Neural cell (in vitro differentiated cells): ENCODE data around the gene C18orf32. TPM values are rescaled to one million over a fixed set of nuclear protein-coding genes. Genes with fewer than 3 reads are reported as not detected.

ENCODE experiments used
- H2AFZ ChIP-seq: fragments of 200-600, 300-800 bp; sonication (generic), shearing (Covaris generic); 2 replicates; pipeline ENCODE4 v1.6.0; 2014; ENCODE audit warnings: low read depth, mild to moderate bottlenecking, antibody characterized with exemption, low read length, moderate library complexity
- H3F3A ChIP-seq: fragments of 200-600 bp; shearing (Covaris generic); 2 replicates; pipeline ENCODE4 v1.6.1; 2016; ENCODE audit warnings: mild to moderate bottlenecking, moderate library complexity, mixed read lengths, antibody characterized with exemption, low read length; ENCODE audit not compliant: insufficient read depth, poor library complexity, severe bottlenecking
- H3K27ac ChIP-seq: fragments of 200-600, 300-800 bp; sonication (generic), shearing (Covaris generic); 2 replicates; pipeline ENCODE4 v1.5.1; 2014; ENCODE audit warnings: mild to moderate bottlenecking, low read length, moderate library complexity
- H3K27me3 ChIP-seq: fragments of 300-800, 200-600 bp; sonication (generic), shearing (Covaris generic); 2 replicates; pipeline ENCODE4 v1.6.0; 2014; ENCODE audit warnings: mild to moderate bottlenecking, low read depth, low read length, moderate library complexity; ENCODE audit not compliant: insufficient read depth
- H3K36me3 ChIP-seq: fragments of 300-800, 200-600 bp; sonication (generic), shearing (Covaris generic); 2 replicates; pipeline ENCODE4 v1.5.1; 2014; ENCODE audit warnings: mild to moderate bottlenecking, antibody characterized with exemption, low read length, moderate library complexity; ENCODE audit not compliant: insufficient read depth
- H3K4me2 ChIP-seq: fragments of 300-800, 200-600 bp; sonication (generic), shearing (Covaris generic); 2 replicates; pipeline ENCODE4 v1.6.0; 2014; ENCODE audit warnings: mild to moderate bottlenecking, low read length
- H3K4me3 ChIP-seq: fragments of 300-800, 200-600 bp; sonication (generic), shearing (Covaris generic); 2 replicates; pipeline ENCODE4 v1.5.1; 2014; ENCODE audit warnings: mild to moderate bottlenecking, low read length, moderate library complexity
- H3K79me2 ChIP-seq: fragments of 200-600 bp; shearing (Covaris generic); replicated peaks from 2 replicates; pipeline ENCODE4 v1.6.0; 2014; ENCODE audit warnings: mild to moderate bottlenecking, low read length, moderate library complexity; ENCODE audit not compliant: insufficient read depth
- H3K9ac ChIP-seq: fragments of 300-800, 200-600 bp; sonication (generic), shearing (Covaris generic); 2 replicates; pipeline ENCODE4 v1.6.1; 2016; ENCODE audit warnings: mild to moderate bottlenecking, low read length, mixed read lengths
- H3K9me2 ChIP-seq: fragments of 200-600 bp; shearing (Covaris generic); 2 replicates; pipeline ENCODE4 v1.6.1; 2016; ENCODE audit warnings: mild to moderate bottlenecking, low read length, mixed read lengths; ENCODE audit not compliant: insufficient read depth
- H3K9me3 ChIP-seq: fragments of 200-600, 300-800 bp; sonication (generic), shearing (Covaris generic); 2 replicates; pipeline ENCODE4 v1.6.1; 2016; ENCODE audit warnings: mild to moderate bottlenecking, mixed run types, low read length, moderate library complexity, mixed read lengths
- H4K20me1 ChIP-seq: fragments of 200-600 bp; shearing (Covaris generic); 2 replicates; pipeline ENCODE4 v1.6.1; 2016; ENCODE audit warnings: mild to moderate bottlenecking, mixed run types; ENCODE audit not compliant: insufficient read depth
- CTCF ChIP-seq: fragments of 450-650 bp; IDR thresholded peaks from 2 replicates; pipeline ENCODE4 v1.5.1; 2014; ENCODE audit warnings: antibody characterized with exemption, mild to moderate bottlenecking, moderate library complexity; ENCODE audit not compliant: poor library complexity, severe bottlenecking
- EP300 ChIP-seq: fragments of 450-650 bp; conservative IDR thresholded peaks from 2 replicates; pipeline ENCODE4 v1.6.1; 2014; ENCODE audit warnings: antibody characterized with exemption, mild to moderate bottlenecking, moderate library complexity; ENCODE audit not compliant: poor library complexity, severe bottlenecking
- EZH2 ChIP-seq: fragments of 200-600, 300-800 bp; shearing (Covaris generic), sonication (generic); IDR thresholded peaks from 2 replicates; pipeline ENCODE4 v1.6.1; 2014; ENCODE audit warnings: antibody characterized with exemption, low read length, borderline replicate concordance, mild to moderate bottlenecking; ENCODE audit not compliant: insufficient read depth, poor library complexity, severe bottlenecking
- MXI1 ChIP-seq: fragments of 450-650 bp; conservative IDR thresholded peaks from 2 replicates; pipeline ENCODE4 v1.6.1; 2014; ENCODE audit warnings: antibody characterized with exemption, mild to moderate bottlenecking; ENCODE audit not compliant: poor library complexity, severe bottlenecking
- POLR2AphosphoS5 ChIP-seq: IDR thresholded peaks from 2 replicates; pipeline ENCODE4 v1.6.1; 2012
- RAD21 ChIP-seq: fragments of 450-650 bp; conservative IDR thresholded peaks from 2 replicates; pipeline ENCODE4 v1.6.1; 2014; ENCODE audit warnings: antibody characterized with exemption, mild to moderate bottlenecking, moderate library complexity
- REST ChIP-seq: IDR thresholded peaks from 2 replicates; pipeline ENCODE4 v1.6.1; 2012; ENCODE audit warnings: borderline replicate concordance
- SMC3 ChIP-seq: fragments of 450-650 bp; conservative IDR thresholded peaks from 2 replicates; pipeline ENCODE4 v1.6.1; 2014; ENCODE audit warnings: antibody characterized with exemption, mild to moderate bottlenecking, moderate library complexity; ENCODE audit not compliant: poor library complexity
- TAF1 ChIP-seq: IDR thresholded peaks from 2 replicates; pipeline ENCODE4 v1.6.1; 2012; ENCODE audit warnings: low read depth
- polyA plus RNA-seq: library from polyadenylated mRNA; depleted of rRNA; stranded (reverse); fragments of >200 nt; gene quantifications from 2 replicates; pipeline ENCODE4 v1.2.3, GENCODE V29; 2014
- small RNA-seq, 3 experiments: library from RNA; depleted of rRNA; stranded (forward); fragments of <200 nt; gene quantifications; one replicate each; pipeline ENCODE3, GENCODE V24; 2012

The C18orf32 gene
- polyA plus RNA-seq, 1 donor from 2014 or later = 594 TPM

GRCh38 chr18:49432602-49433001, 54.4 kb downstream of the C18orf32 start:
- Histone ChIP-seq H3K36me3 (no peaks in the 10 kb centered on the region), H3K4me2 (no peak overlapping the region), H3K9me2 (no peaks in the 10 kb centered on the region), H2AFZ (no peak overlapping the region), H3K9ac (no peak overlapping the region), H3K4me3 (no peak overlapping the region), H3K79me2 (no peaks in the 10 kb centered on the region), H4K20me1 (no peaks in the 10 kb centered on the region), H3K27me3 (no peaks in the 10 kb centered on the region), H3K27ac (no peak overlapping the region), H3K9me3 (no peaks in the 10 kb centered on the region), H3F3A (no peaks in the 10 kb centered on the region)
- TF ChIP-seq REST (no peak), EP300 (no peak), POLR2AphosphoS5 (no peak), SMC3 (no peak), MXI1 (no peak), EZH2 (no peak), TAF1 (no peak), RAD21 (no peak), CTCF (no peak)

GRCh38 chr18:49431165-49431962, 55.7 kb downstream of the C18orf32 start:
- H3K36me3 ChIP-seq = no peaks in the 10 kb centered on the region
- no peaks in the 10 kb centered on the region for H3K9me2 ChIP-seq
- no peak overlapping the region for H3K27ac ChIP-seq
- H3K79me2 ChIP-seq = no peaks in the 10 kb centered on the region
- H3F3A ChIP-seq = no peaks in the 10 kb centered on the region
- H3K9ac ChIP-seq = no peak overlapping the region
- H2AFZ ChIP-seq = no peak overlapping the region
- TF ChIP-seq SMC3 (no peak), EP300 (no peak), TAF1 (no peak), RAD21 (no peak), POLR2AphosphoS5 (no peak), MXI1 (no peak), EZH2 (no peak), CTCF (no peak)
- H3K9me3 ChIP-seq = no peaks in the 10 kb centered on the region
- no peak overlapping the region for H3K4me3 ChIP-seq
- H4K20me1 ChIP-seq = no peaks in the 10 kb centered on the region
- H3K27me3 ChIP-seq = no peaks in the 10 kb centered on the region
- H3K4me2 ChIP-seq = no peak overlapping the region

Small RNA genes within 50 kb of the gene (small RNA-seq; reads per million reads assigned to genes)
- gene SNORD58A = 0 reads per million in 3 experiments
- 0 reads per million in 3 experiments for gene SNORD58C

Other genes starting within 250 kb of the C18orf32 start
- 25.4 and 29.6 TPM in 2 replicates for gene DYM, start 26.6 kb downstream of the C18orf32 start, polyA plus RNA-seq
- 1,435 and 1,565 TPM in 2 replicates for gene RPL17, start 5.2 kb upstream of the C18orf32 start, polyA plus RNA-seq
- gene LIPG, start 74.8 kb upstream of the C18orf32 start, polyA plus RNA-seq = 0.72 and 0.85 TPM in 2 replicates